Caco-2 (cell line): ENCODE measurements around the gene ACIN1. TPM values are rescaled to one million over a fixed set of nuclear protein-coding genes. Genes with fewer than 3 reads are reported as not detected.

ENCODE experiments used
- BruUV-seq: library from RNA; stranded (reverse); fragments of 400-500 nt; replicated peaks from 2 replicates; lab custom pipeline; 2021; lab: Mats Ljungman, UMichigan
- CTCF ChIA-PET: fragments of 300-600 bp; sonication (Branson Sonifier 250); formaldehyde crosslinking; loops from one replicate; lab custom pipeline; 2022; ENCODE audit warnings: antibody characterized with exemption; lab: Charles Lee
- POLR2A ChIA-PET: fragments of 300-600 bp; sonication (Branson Sonifier 250); formaldehyde crosslinking; loops from one replicate; lab custom pipeline; 2022; ENCODE audit warnings: antibody characterized with exemption; lab: Charles Lee
- DNase-seq, 2 experiments: peaks; one replicate each; pipeline versions ENCODE4 v3.0.0 to v3.0.0-alpha.2; 2020 to 2022
- H3K27me3 ChIP-seq: replicated peaks from 2 replicates; pipeline ENCODE4 v1.6.0; 2011; ENCODE audit warnings: low read length; ENCODE audit not compliant: control insufficient read depth, insufficient read depth
- H3K36me3 ChIP-seq: 2 replicates; pipeline ENCODE4 v1.5.1; 2011; ENCODE audit warnings: low read length; ENCODE audit not compliant: control insufficient read depth, insufficient read depth
- H3K4me1 ChIP-seq: fragments of 250-450 bp; sonication (Bioruptor Pico); 2 replicates; pipeline ENCODE4 v1.5.1; 2020; ENCODE audit warnings: mild to moderate bottlenecking
- H3K4me3 ChIP-seq: 2 replicates; pipeline ENCODE4 v1.5.1; 2011; ENCODE audit warnings: low read depth, mild to moderate bottlenecking, control low read depth, low read length
- H3K9me3 ChIP-seq: fragments of 250-450 bp; sonication (Bioruptor Pico); 2 replicates; pipeline ENCODE4 v1.5.1; 2020; ENCODE audit warnings: mild to moderate bottlenecking, moderate library complexity
- H3K27ac Mint-ChIP-seq: one replicate; pipeline ENCODE4 v1.8.0; 2022; ENCODE audit warnings: mixed read lengths; ENCODE audit not compliant: unreplicated experiment
- H3K27me3 Mint-ChIP-seq: one replicate; pipeline ENCODE4 v1.8.0; 2022; ENCODE audit warnings: mixed read lengths; ENCODE audit not compliant: insufficient read depth, unreplicated experiment
- H3K36me3 Mint-ChIP-seq: one replicate; pipeline ENCODE4 v1.8.0; 2022; ENCODE audit warnings: mild to moderate bottlenecking, mixed read lengths; ENCODE audit not compliant: insufficient read depth, unreplicated experiment
- H3K4me1 Mint-ChIP-seq: one replicate; pipeline ENCODE4 v1.8.0; 2022; ENCODE audit warnings: low read depth, mixed read lengths; ENCODE audit not compliant: unreplicated experiment
- H3K4me3 Mint-ChIP-seq: one replicate; pipeline ENCODE4 v1.8.0; 2022; ENCODE audit warnings: mild to moderate bottlenecking, moderate library complexity, mixed read lengths; ENCODE audit not compliant: unreplicated experiment
- H3K9me3 Mint-ChIP-seq: one replicate; pipeline ENCODE4 v1.8.0; 2022; ENCODE audit warnings: mixed read lengths; ENCODE audit not compliant: unreplicated experiment
- CTCF ChIP-seq, 2 experiments: fragments of 200-600 bp in 1 of 2; IDR thresholded peaks; 1 replicate in 1 of 2; 2 replicates in 1 of 2; pipeline versions ENCODE4 v1.5.1 to v1.8.0; 2011 to 2022; ENCODE audit warnings: antibody characterized with exemption in 1 of 2, control low read depth in 1 of 2, inconsistent platforms in 1 of 2, low read depth in 1 of 2, low read length in 1 of 2, mild to moderate bottlenecking in 1 of 2, moderate library complexity in 1 of 2; ENCODE audit not compliant: insufficient read depth in 1 of 2, severe bottlenecking in 1 of 2, unreplicated experiment in 1 of 2
- intact Hi-C: fragments of 100-400 bp; cut with micrococcal nuclease; formaldehyde crosslinking; loops from one replicate; pipeline ENCODE4 v1.10.0; 2022; ENCODE audit not compliant: unreplicated experiment
- total RNA-seq: library from RNA; stranded (reverse); gene quantifications from 2 replicates; pipeline ENCODE4 v1.2.3, GENCODE V29; 2022

Gene ACIN1
- total RNA-seq, 1 experiment from 2014 or later, result 193 TPM

DNA sequence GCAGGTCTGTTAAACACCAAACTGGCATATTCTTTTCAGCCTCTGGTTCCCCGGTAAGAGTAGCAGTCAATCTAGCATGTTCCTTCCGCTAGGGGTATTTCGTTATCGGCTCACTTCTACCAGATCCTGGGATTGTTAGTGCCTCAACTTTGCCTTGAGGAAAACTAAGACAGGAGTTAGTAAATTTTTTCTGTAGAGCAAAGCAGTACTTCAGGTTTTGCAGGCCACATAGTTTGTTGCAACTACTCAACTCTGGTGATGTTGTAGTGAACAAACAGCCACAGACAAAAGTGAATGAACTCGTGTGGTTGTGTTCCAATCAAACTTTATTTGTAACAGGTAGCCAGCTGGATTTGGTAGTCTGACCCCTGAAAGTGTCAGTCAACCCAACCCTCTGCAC is 31.3 kb downstream of the ACIN1 start:
- DNase-seq, result no peak
- H3K4me1 ChIP-seq, result peaks cover 16% of the 10 kb centered on the region
- TF ChIP-seq CTCF (IDR thresholded peaks at IDR 0.05; ENCODE audit: insufficient read depth in 1 of 2, low read depth in 1 of 2, low read length in 1 of 2, severe bottlenecking in 1 of 2, unreplicated experiment in 1 of 2), result no peak
- peak overlapping the region; percentile 75 for H3K27ac Mint-ChIP-seq
- no TSS peak for BruUV-seq
- H3K9me3 ChIP-seq, result no peaks in the 10 kb centered on the region
- no peaks in the 10 kb centered on the region for H3K27me3 ChIP-seq
- CTCF ChIA-PET, result interaction anchor here (1.7 kb wide), 1 partner anchor 31 kb away, joined by 3 read pairs; the partner anchor contains the start of genes ACIN1 and C14orf119
- H3K36me3 Mint-ChIP-seq, result peaks cover 99% of the 10 kb centered on the region
- H3K9me3 Mint-ChIP-seq, result no peaks in the 10 kb centered on the region
- H3K4me3 Mint-ChIP-seq, result no peak overlapping the region
- H3K4me3 ChIP-seq, result no peak overlapping the region
- peaks cover 15% of the 10 kb centered on the region for H3K4me1 Mint-ChIP-seq
- POLR2A ChIA-PET, result no interaction called here
- intact Hi-C loops, result no loop called here
- H3K36me3 ChIP-seq, result peaks cover 14% of the 10 kb centered on the region
- no peaks in the 10 kb centered on the region for H3K27me3 Mint-ChIP-seq

GRCh38 chr14:23062002-23062401 is 32.9 kb downstream of the ACIN1 start:
- Mint-ChIP-seq H3K4me3 (no peak overlapping the region), H3K36me3 (peaks cover 96% of the 10 kb centered on the region), H3K9me3 (no peaks in the 10 kb centered on the region), H3K4me1 (peaks cover 17% of the 10 kb centered on the region), H3K27ac (no peak overlapping the region), H3K27me3 (no peaks in the 10 kb centered on the region)
- no peaks in the 10 kb centered on the region for H3K27me3 ChIP-seq
- no TSS peak for BruUV-seq
- POLR2A ChIA-PET, result interaction anchor here (1.4 kb wide), 1 partner anchor 33 kb away, joined by 10 read pairs; the partner anchor contains the start of genes ACIN1 and C14orf119
- peaks cover 7% of the 10 kb centered on the region for H3K36me3 ChIP-seq
- TF ChIP-seq CTCF (IDR thresholded peaks at IDR 0.05; ENCODE audit: insufficient read depth in 1 of 2, low read depth in 1 of 2, low read length in 1 of 2, severe bottlenecking in 1 of 2, unreplicated experiment in 1 of 2), result no peak
- H3K4me3 ChIP-seq, result no peak overlapping the region
- CTCF ChIA-PET, result interaction anchor here (0.5 to 1.7 kb wide), 10 partner anchors 9 to 127 kb away, joined by 3 to 15 read pairs (median 4); partner anchors contain the start of genes ACIN1 and C14orf119
- intact Hi-C loops, result no loop called here
- H3K4me1 ChIP-seq, result peaks cover 16% of the 10 kb centered on the region
- DNase-seq, result peak; percentile 54 to 64
- no peaks in the 10 kb centered on the region for H3K9me3 ChIP-seq

DNA sequence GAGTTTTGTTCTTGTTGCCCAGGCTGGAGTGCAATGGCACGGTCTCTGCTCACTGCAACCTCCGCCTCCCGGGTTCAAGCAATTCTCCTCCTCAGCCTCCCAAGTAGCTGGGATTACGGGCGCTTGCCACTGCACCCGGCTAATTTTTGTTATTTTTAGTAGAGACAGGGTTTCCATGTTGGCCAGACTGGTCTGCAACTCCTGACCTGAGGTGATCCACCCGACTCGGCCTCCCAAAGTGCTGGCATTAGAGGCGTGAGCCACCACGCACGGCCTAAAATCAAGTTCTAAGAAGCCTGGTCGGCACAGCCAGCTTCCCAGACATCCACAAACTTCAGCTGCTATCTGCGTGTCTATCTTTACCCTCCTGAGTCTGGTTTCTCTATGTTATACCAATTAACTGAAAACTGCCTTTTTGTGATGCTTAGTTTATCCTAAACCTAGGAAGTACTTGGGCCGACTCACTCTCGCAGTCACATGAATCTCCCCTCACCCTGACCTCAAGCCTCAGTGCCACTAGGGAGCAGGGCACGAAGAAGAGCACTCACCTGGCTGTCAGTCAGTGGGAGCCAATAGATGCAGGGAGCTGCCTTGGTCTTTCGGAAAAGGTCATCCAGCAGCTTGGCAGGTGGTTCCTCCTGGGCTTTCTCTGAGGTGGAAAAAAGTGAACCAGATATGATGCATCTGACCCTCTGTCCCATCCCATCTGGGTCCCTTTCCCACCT is 34.2 kb downstream of the ACIN1 start:
- no peak overlapping the region for H3K4me3 ChIP-seq
- no peak overlapping the region for H3K4me3 Mint-ChIP-seq
- peaks cover 30% of the 10 kb centered on the region for H3K4me1 Mint-ChIP-seq
- H3K27me3 ChIP-seq, result no peaks in the 10 kb centered on the region
- BruUV-seq, result no TSS peak
- peaks cover 23% of the 10 kb centered on the region for H3K4me1 ChIP-seq
- TF ChIP-seq CTCF (IDR thresholded peaks at IDR 0.05; ENCODE audit: insufficient read depth in 1 of 2, low read depth in 1 of 2, low read length in 1 of 2, severe bottlenecking in 1 of 2, unreplicated experiment in 1 of 2), result no peak
- intact Hi-C loops, result no loop called here
- DNase-seq, result no peak
- H3K9me3 ChIP-seq, result no peaks in the 10 kb centered on the region
- H3K36me3 Mint-ChIP-seq, result peaks cover 88% of the 10 kb centered on the region
- H3K36me3 ChIP-seq, result peaks cover 7% of the 10 kb centered on the region
- ChIA-PET POLR2A (no interaction called here), CTCF (interaction anchor here (1.0 to 4.2 kb wide), 5 partner anchors 8 to 74 kb away, joined by 3 to 57 read pairs (median 8); partner anchors contain the start of genes ACIN1 and C14orf119)
- no peak overlapping the region for H3K27ac Mint-ChIP-seq
- no peaks in the 10 kb centered on the region for H3K27me3 Mint-ChIP-seq
- H3K9me3 Mint-ChIP-seq, result no peaks in the 10 kb centered on the region
